PC-9 (cell line): Measurements from ENCODE around the gene GFY. TPM values are rescaled to one million over a fixed set of nuclear protein-coding genes. Genes with fewer than 3 reads are reported as not detected.

ENCODE experiments used
- BruUV-seq: library from RNA; stranded (reverse); fragments of 400-500 nt; replicated peaks from 2 replicates; lab custom pipeline; 2021; lab: Mats Ljungman, UMichigan
- CTCF ChIA-PET: fragments of 300-600 bp; sonication (Branson Sonifier 250); formaldehyde crosslinking; loops from one replicate; lab custom pipeline; 2022; ENCODE audit warnings: antibody characterized with exemption; lab: Charles Lee
- POLR2A ChIA-PET: fragments of 300-600 bp; sonication (Branson Sonifier 250); formaldehyde crosslinking; loops from one replicate; lab custom pipeline; 2022; ENCODE audit warnings: antibody characterized with exemption; ENCODE audit not compliant: unreplicated experiment; lab: Charles Lee
- DNase-seq, 2 experiments: peaks; one replicate each; pipeline versions ENCODE4 v3.0.0 to v3.0.0-alpha.2; 2015 to 2022; ENCODE audit warnings: mixed read lengths in 1 of 2
- H2AFZ ChIP-seq: fragments of 200-600 bp; sonication (generic); 2 replicates; pipeline ENCODE4 v1.8.1; 2017; ENCODE audit warnings: antibody characterized with exemption
- H3F3A ChIP-seq: fragments of 200-600 bp; sonication (generic); 2 replicates; pipeline ENCODE4 v1.8.1; 2017; ENCODE audit warnings: antibody characterized with exemption, mild to moderate bottlenecking, low read depth; ENCODE audit not compliant: insufficient read depth
- H3K27ac ChIP-seq: fragments of 200-600 bp; sonication (generic); 2 replicates; pipeline ENCODE4 v1.6.1; 2016; ENCODE audit warnings: mixed run types
- H3K27me3 ChIP-seq: fragments of 200-600 bp; sonication (generic); 2 replicates; pipeline ENCODE4 v1.6.1; 2016; ENCODE audit warnings: low read depth, mixed run types; ENCODE audit not compliant: insufficient read depth
- H3K36me3 ChIP-seq: fragments of 200-600 bp; sonication (generic); 2 replicates; pipeline ENCODE4 v1.6.1; 2016; ENCODE audit warnings: low read depth, mixed run types
- H3K4me1 ChIP-seq: fragments of 200-600 bp; sonication (generic); replicated peaks from 2 replicates; pipeline ENCODE4 v1.6.1; 2016; ENCODE audit warnings: mixed run types; ENCODE audit not compliant: insufficient read depth
- H3K4me2 ChIP-seq: fragments of 200-600 bp; sonication (generic); 2 replicates; pipeline ENCODE4 v1.6.1; 2017; ENCODE audit warnings: mixed run types
- H3K4me3 ChIP-seq: fragments of 200-600 bp; sonication (generic); 2 replicates; pipeline ENCODE4 v1.6.1; 2016; ENCODE audit warnings: mixed run types
- H3K79me2 ChIP-seq: fragments of 200-600 bp; sonication (generic); 2 replicates; pipeline ENCODE4 v1.6.1; 2017; ENCODE audit warnings: low read depth, mixed run types
- H3K9me2 ChIP-seq: fragments of 200-600 bp; sonication (generic); 2 replicates; pipeline ENCODE4 v1.8.1; 2017; ENCODE audit warnings: mild to moderate bottlenecking; ENCODE audit not compliant: insufficient read depth
- H3K9me3 ChIP-seq: fragments of 200-600 bp; sonication (generic); 2 replicates; pipeline ENCODE4 v1.8.1; 2016; ENCODE audit warnings: low read depth; ENCODE audit not compliant: insufficient read depth
- H4K20me1 ChIP-seq: fragments of 200-600 bp; sonication (generic); 2 replicates; pipeline ENCODE4 v1.8.1; 2017; ENCODE audit not compliant: insufficient read depth
- CTCF ChIP-seq: fragments of 200-600 bp; sonication (generic); conservative IDR thresholded peaks from 2 replicates; pipeline ENCODE4 v1.6.1; 2017; ENCODE audit warnings: mixed run types, antibody characterized with exemption, mild to moderate bottlenecking, moderate library complexity
- EZH2 ChIP-seq: fragments of 200-600 bp; sonication (generic); IDR thresholded peaks from 2 replicates; pipeline ENCODE4 v1.8.0; 2017; ENCODE audit warnings: antibody characterized with exemption, low read depth
- intact Hi-C: fragments of 100-400 bp; cut with micrococcal nuclease; formaldehyde crosslinking; loops from one replicate; pipeline ENCODE4 v1.10.0; 2022; ENCODE audit not compliant: unreplicated experiment
- total RNA-seq: library from RNA; stranded (reverse); gene quantifications from 2 replicates; pipeline ENCODE4 v1.2.3, GENCODE V29; 2021

The GFY gene
- total RNA-seq, 1 experiment from 2014 or later: not detected

- Histone ChIP-seq H3K4me1 (peaks cover 9% of the 10 kb centered on the region), H3K36me3 (no peaks in the 10 kb centered on the region), H3K79me2 (no peaks in the 10 kb centered on the region), H3F3A (peaks cover 12% of the 10 kb centered on the region), H3K9me3 (no peaks in the 10 kb centered on the region), H3K9me2 (no peaks in the 10 kb centered on the region), H3K27ac (no peak overlapping the region), H3K4me2 (no peak overlapping the region), H4K20me1 (no peaks in the 10 kb centered on the region), H3K4me3 (no peak overlapping the region), H3K27me3 (no peaks in the 10 kb centered on the region), H2AFZ (no peak overlapping the region)
- intact Hi-C loops: no loop called here
- TF ChIP-seq CTCF (no peak), EZH2 (no peak)
- BruUV-seq: no TSS peak
- DNase-seq: no peak
- ChIA-PET CTCF (no interaction called here), POLR2A (no interaction called here)
Measured at GRCh38 chr19:49400029-49400428, 25.2 kb upstream of the GFY start.

- Histone ChIP-seq H3K79me2 (no peaks in the 10 kb centered on the region), H3K4me3 (no peak overlapping the region), H3K27ac (no peak overlapping the region), H4K20me1 (no peaks in the 10 kb centered on the region), H3K9me3 (no peaks in the 10 kb centered on the region), H3K4me1 (peaks cover 9% of the 10 kb centered on the region), H3K4me2 (peak overlapping the region; percentile 57), H3K9me2 (no peaks in the 10 kb centered on the region), H3F3A (peaks cover 12% of the 10 kb centered on the region), H3K36me3 (no peaks in the 10 kb centered on the region), H2AFZ (0 out of 2 replicates have a peak overlapping the region, but pooled peaks have one; percentile 37), H3K27me3 (no peaks in the 10 kb centered on the region)
- BruUV-seq: no TSS peak
- DNase-seq: peak; percentile 41 to 67
- CTCF ChIA-PET: no interaction called here
- intact Hi-C loops: no loop called here
- POLR2A ChIA-PET: no interaction called here
- TF ChIP-seq CTCF (no peak), EZH2 (no peak)
Measured at GRCh38 chr19:49403404-49404187, 21.6 kb upstream of the GFY start.

GRCh38 chr19:49407079-49407478 lies 18.1 kb upstream of the GFY start:
- intact Hi-C loops: no loop called here
- Histone ChIP-seq H4K20me1 (no peaks in the 10 kb centered on the region), H2AFZ (no peak overlapping the region), H3K27me3 (no peaks in the 10 kb centered on the region), H3K4me2 (no peak overlapping the region), H3K9me2 (no peaks in the 10 kb centered on the region), H3F3A (peaks cover 12% of the 10 kb centered on the region), H3K27ac (no peak overlapping the region), H3K36me3 (no peaks in the 10 kb centered on the region), H3K9me3 (no peaks in the 10 kb centered on the region), H3K4me3 (no peak overlapping the region), H3K79me2 (no peaks in the 10 kb centered on the region), H3K4me1 (peaks cover 9% of the 10 kb centered on the region)
- POLR2A ChIA-PET: no interaction called here
- no TSS peak for BruUV-seq
- CTCF ChIA-PET: no interaction called here
- TF ChIP-seq CTCF: no peak
- TF ChIP-seq EZH2: no peak
- DNase-seq: no peak
